NB4 (cell line): ENCODE results near the gene CSF1.
A peak's percentile ranks its signal among the peaks of the same experiment; 100 is the strongest.

Experiments used
- DNase-seq: peaks from one replicate; pipeline ENCODE4 v3.0.0; 2010; ENCODE audit warnings: low read depth
- H3K4me3 ChIP-seq: one replicate; pipeline ENCODE4 v1.5.1; 2011; ENCODE audit warnings: mild to moderate bottlenecking, low read depth, low read length, moderate library complexity
- CTCF ChIP-seq: IDR thresholded peaks from one replicate; pipeline ENCODE4 v1.5.1; 2012; ENCODE audit warnings: low read depth, low read length
- MAX ChIP-seq: IDR thresholded peaks from 2 replicates; pipeline ENCODE4 v1.6.1; 2011; ENCODE audit warnings: low read depth, low read length
- MYC ChIP-seq: IDR thresholded peaks from 2 replicates; pipeline ENCODE4 v1.6.1; 2011; ENCODE audit warnings: low read depth, low read length
- POLR2A ChIP-seq: IDR thresholded peaks from 2 replicates; pipeline ENCODE4 v1.6.1; 2011; ENCODE audit warnings: mild to moderate bottlenecking; ENCODE audit not compliant: insufficient read length; ENCODE audit errors: extremely low read depth

CSF1 gene

GRCh38 chr1:109912873-109913272 lies 2.2 kb downstream of the CSF1 start:
- DNase-seq, result no peak
- no peak for TF ChIP-seq MAX
- TF ChIP-seq POLR2A, result no peak
- TF ChIP-seq MYC, result no peak
- TF ChIP-seq CTCF, result no peak
- H3K4me3 ChIP-seq, result no peak overlapping the region

- no peak for DNase-seq
- TF ChIP-seq MAX, result no peak
- no peak for TF ChIP-seq MYC
- TF ChIP-seq POLR2A, result no peak
- no peak for TF ChIP-seq CTCF
- H3K4me3 ChIP-seq, result no peak overlapping the region
These were observed 2.8 kb downstream of the CSF1 start for GRCh38 chr1:109913360-109913879.

GRCh38 chr1:109914587-109915240 lies 4.1 kb downstream of the CSF1 start:
- TF ChIP-seq POLR2A, result no peak
- TF ChIP-seq CTCF, result no peak
- TF ChIP-seq MYC, result no peak
- no peak for TF ChIP-seq MAX
- no peak for DNase-seq
- no peak overlapping the region for H3K4me3 ChIP-seq

GRCh38 chr1:109917051-109917767 lies 6.6 kb downstream of the CSF1 start:
- DNase-seq, result peak; percentile 40
- no peak for TF ChIP-seq POLR2A
- TF ChIP-seq MAX, result no peak
- TF ChIP-seq MYC, result no peak
- no peak for TF ChIP-seq CTCF
- no peak overlapping the region for H3K4me3 ChIP-seq

GRCh38 chr1:109917768-109918606 lies 7.3 kb downstream of the CSF1 start:
- TF ChIP-seq MAX (no peak), POLR2A (no peak), CTCF (no peak), MYC (no peak)
- no peak overlapping the region for H3K4me3 ChIP-seq
- DNase-seq, result peak; percentile 23
